ENCODE measurements around the gene AIFM3.
"Not testable (repeated sequence)": the region's sequence is repeated elsewhere in the genome, so short reads cannot be mapped to it uniquely, and the experiment has no call there.

AIFM3 gene

GRCh38 chr22:20931126-20931654 lies 35.9 kb upstream of the AIFM3 start:
- Histone ChIP-seq H3K27me3 (ENCODE audit: insufficient read depth, low read length) (no peaks in the 10 kb centered on the region), H3K27ac (ENCODE audit: low read depth, low read length) (no peak overlapping the region), H3K4me1 (ENCODE audit: control insufficient read depth, insufficient read depth, low read length, unreplicated experiment) (no peaks in the 10 kb centered on the region), H2AFZ (ENCODE audit: low read length, unreplicated experiment) (no peak overlapping the region), H3K4me3 (ENCODE audit: low read depth, low read length) (no peak overlapping the region), H3K36me3 (ENCODE audit: insufficient read depth, low read length) (no peaks in the 10 kb centered on the region), H3K79me2 (ENCODE audit: control insufficient read depth, insufficient read depth, low read length, unreplicated experiment) (peaks cover 73% of the 10 kb centered on the region)

- no peaks in the 10 kb centered on the region for H3K36me3 ChIP-seq (ENCODE audit: insufficient read depth, low read length)
- H3K79me2 ChIP-seq (ENCODE audit: control insufficient read depth, insufficient read depth, low read length, unreplicated experiment) = peaks cover 75% of the 10 kb centered on the region
- H3K4me3 ChIP-seq (ENCODE audit: low read depth, low read length) = no peak overlapping the region
- no peaks in the 10 kb centered on the region for H3K27me3 ChIP-seq (ENCODE audit: insufficient read depth, low read length)
- no peak overlapping the region for H3K27ac ChIP-seq (ENCODE audit: low read depth, low read length)
- no peaks in the 10 kb centered on the region for H3K4me1 ChIP-seq (ENCODE audit: control insufficient read depth, insufficient read depth, low read length, unreplicated experiment)
- no peak overlapping the region for H2AFZ ChIP-seq (ENCODE audit: low read length, unreplicated experiment)
Observed at GRCh38 chr22:20933910-20934309, 33.1 kb upstream of the AIFM3 start.

GRCh38 chr22:20935049-20935448 lies 32.0 kb upstream of the AIFM3 start:
- peaks cover 76% of the 10 kb centered on the region for H3K79me2 ChIP-seq (ENCODE audit: control insufficient read depth, insufficient read depth, low read length, unreplicated experiment)
- not testable (repeated sequence) for H2AFZ ChIP-seq (ENCODE audit: low read length, unreplicated experiment); H3K27me3 ChIP-seq (ENCODE audit: insufficient read depth, low read length); H3K4me3 ChIP-seq (ENCODE audit: low read depth, low read length); H3K27ac ChIP-seq (ENCODE audit: low read depth, low read length); H3K36me3 ChIP-seq (ENCODE audit: insufficient read depth, low read length); H3K4me1 ChIP-seq (ENCODE audit: control insufficient read depth, insufficient read depth, low read length, unreplicated experiment)

GRCh38 chr22:20935780-20936539 lies 31.1 kb upstream of the AIFM3 start:
- H3K36me3 ChIP-seq (ENCODE audit: insufficient read depth, low read length) = not testable (repeated sequence)

GRCh38 chr22:20937031-20937793 lies 29.8 kb upstream of the AIFM3 start:
- Histone ChIP-seq H3K27me3 (ENCODE audit: insufficient read depth, low read length) (no peaks in the 10 kb centered on the region), H3K79me2 (ENCODE audit: control insufficient read depth, insufficient read depth, low read length, unreplicated experiment) (peaks cover 79% of the 10 kb centered on the region), H3K36me3 (ENCODE audit: insufficient read depth, low read length) (no peaks in the 10 kb centered on the region), H3K4me1 (ENCODE audit: control insufficient read depth, insufficient read depth, low read length, unreplicated experiment) (peaks cover 3% of the 10 kb centered on the region), H3K4me3 (ENCODE audit: low read depth, low read length) (no peak overlapping the region), H2AFZ (ENCODE audit: low read length, unreplicated experiment) (no peak overlapping the region), H3K27ac (ENCODE audit: low read depth, low read length) (no peak overlapping the region)

More at GRCh38 chr22:20935780-20936539, 31.1 kb upstream of the AIFM3 start:
- H3K79me2 ChIP-seq (ENCODE audit: control insufficient read depth, insufficient read depth, low read length, unreplicated experiment) = peaks cover 78% of the 10 kb centered on the region
- H3K4me3 ChIP-seq (ENCODE audit: low read depth, low read length); H3K27ac ChIP-seq (ENCODE audit: low read depth, low read length); H3K4me1 ChIP-seq (ENCODE audit: control insufficient read depth, insufficient read depth, low read length, unreplicated experiment); H2AFZ ChIP-seq (ENCODE audit: low read length, unreplicated experiment); H3K27me3 ChIP-seq (ENCODE audit: insufficient read depth, low read length): not testable (repeated sequence)

GRCh38 chr22:20937794-20938671 lies 29.0 kb upstream of the AIFM3 start:
- H3K79me2 ChIP-seq (ENCODE audit: control insufficient read depth, insufficient read depth, low read length, unreplicated experiment) = peaks cover 79% of the 10 kb centered on the region
- H3K4me3 ChIP-seq (ENCODE audit: low read depth, low read length) = no peak overlapping the region
- H3K27ac ChIP-seq (ENCODE audit: low read depth, low read length) = no peak overlapping the region
- H3K27me3 ChIP-seq (ENCODE audit: insufficient read depth, low read length) = no peaks in the 10 kb centered on the region
- H3K4me1 ChIP-seq (ENCODE audit: control insufficient read depth, insufficient read depth, low read length, unreplicated experiment) = peaks cover 3% of the 10 kb centered on the region
- no peak overlapping the region for H2AFZ ChIP-seq (ENCODE audit: low read length, unreplicated experiment)
- no peaks in the 10 kb centered on the region for H3K36me3 ChIP-seq (ENCODE audit: insufficient read depth, low read length)

GRCh38 chr22:20939457-20940185 lies 27.4 kb upstream of the AIFM3 start:
- not testable (repeated sequence) for H2AFZ ChIP-seq (ENCODE audit: low read length, unreplicated experiment); H3K27me3 ChIP-seq (ENCODE audit: insufficient read depth, low read length); H3K36me3 ChIP-seq (ENCODE audit: insufficient read depth, low read length); H3K4me3 ChIP-seq (ENCODE audit: low read depth, low read length); H3K27ac ChIP-seq (ENCODE audit: low read depth, low read length); H3K4me1 ChIP-seq (ENCODE audit: control insufficient read depth, insufficient read depth, low read length, unreplicated experiment)
- peaks cover 76% of the 10 kb centered on the region for H3K79me2 ChIP-seq (ENCODE audit: control insufficient read depth, insufficient read depth, low read length, unreplicated experiment)

GRCh38 chr22:20940186-20940651 lies 26.8 kb upstream of the AIFM3 start:
- Histone ChIP-seq H3K4me1 (ENCODE audit: control insufficient read depth, insufficient read depth, low read length, unreplicated experiment) (peaks cover 5% of the 10 kb centered on the region), H3K36me3 (ENCODE audit: insufficient read depth, low read length) (no peaks in the 10 kb centered on the region)

GRCh38 chr22:20940904-20941385 lies 26.1 kb upstream of the AIFM3 start:
- peaks cover 12% of the 10 kb centered on the region for H3K4me1 ChIP-seq (ENCODE audit: control insufficient read depth, insufficient read depth, low read length, unreplicated experiment)
- no peaks in the 10 kb centered on the region for H3K27me3 ChIP-seq (ENCODE audit: insufficient read depth, low read length)
- H3K4me3 ChIP-seq (ENCODE audit: low read depth, low read length) = no peak overlapping the region
- no peak overlapping the region for H2AFZ ChIP-seq (ENCODE audit: low read length, unreplicated experiment)
- no peaks in the 10 kb centered on the region for H3K36me3 ChIP-seq (ENCODE audit: insufficient read depth, low read length)
- H3K79me2 ChIP-seq (ENCODE audit: control insufficient read depth, insufficient read depth, low read length, unreplicated experiment) = peaks cover 70% of the 10 kb centered on the region
- H3K27ac ChIP-seq (ENCODE audit: low read depth, low read length) = no peak overlapping the region

More at GRCh38 chr22:20940186-20940651, 26.8 kb upstream of the AIFM3 start:
- H3K79me2 ChIP-seq (ENCODE audit: control insufficient read depth, insufficient read depth, low read length, unreplicated experiment) = peaks cover 74% of the 10 kb centered on the region
- no peak overlapping the region for H3K4me3 ChIP-seq (ENCODE audit: low read depth, low read length)
- no peak overlapping the region for H3K27ac ChIP-seq (ENCODE audit: low read depth, low read length)
- no peak overlapping the region for H2AFZ ChIP-seq (ENCODE audit: low read length, unreplicated experiment)
- H3K27me3 ChIP-seq (ENCODE audit: insufficient read depth, low read length) = no peaks in the 10 kb centered on the region
